H9 (cell line): ENCODE measurements around the gene RHOB. TPM values are rescaled to one million over a fixed set of nuclear protein-coding genes. Genes with fewer than 3 reads are reported as not detected.

Experiments used
- DNase-seq: peaks from one replicate; pipeline ENCODE4 v3.0.0-alpha.2; 2017
- H2AFZ ChIP-seq: one replicate; pipeline ENCODE4 v1.6.1; 2013; ENCODE audit warnings: mild to moderate bottlenecking, low read length, control low read depth, moderate library complexity
- H2AK5ac ChIP-seq: 2 replicates; pipeline ENCODE4 v1.6.1; 2013; ENCODE audit warnings: low read length, control low read depth, mixed read lengths; ENCODE audit not compliant: insufficient read length
- H2BK120ac ChIP-seq: one replicate; pipeline ENCODE4 v1.6.1; 2013; ENCODE audit warnings: low read depth, mild to moderate bottlenecking, low read length, control low read depth, inconsistent platforms; ENCODE audit not compliant: poor library complexity, severe bottlenecking
- H2BK12ac ChIP-seq: 2 replicates; pipeline ENCODE4 v1.6.1; 2013; ENCODE audit warnings: low read length, control low read depth, mixed read lengths, low read depth; ENCODE audit not compliant: insufficient read length
- H2BK15ac ChIP-seq: 2 replicates; pipeline ENCODE4 v1.6.1; 2013; ENCODE audit warnings: low read depth, low read length, control low read depth
- H2BK20ac ChIP-seq: one replicate; pipeline ENCODE4 v1.6.1; 2013; ENCODE audit warnings: low read depth, mild to moderate bottlenecking, low read length, control low read depth, inconsistent platforms; ENCODE audit not compliant: poor library complexity, severe bottlenecking
- H2BK5ac ChIP-seq: 2 replicates; pipeline ENCODE4 v1.6.1; 2013; ENCODE audit warnings: low read length, control low read depth, mixed read lengths; ENCODE audit not compliant: insufficient read length
- H3K14ac ChIP-seq: 2 replicates; pipeline ENCODE4 v1.6.1; 2013; ENCODE audit warnings: low read length, control low read depth; ENCODE audit not compliant: insufficient read depth
- H3K18ac ChIP-seq: 2 replicates; pipeline ENCODE4 v1.6.1; 2013; ENCODE audit warnings: low read depth, mild to moderate bottlenecking, mixed read lengths, low read length, control low read depth; ENCODE audit not compliant: insufficient read length
- H3K23ac ChIP-seq: 2 replicates; pipeline ENCODE4 v1.6.1; 2013; ENCODE audit warnings: low read length, control low read depth, mixed read lengths, low read depth; ENCODE audit not compliant: insufficient read length
- H3K23me2 ChIP-seq: 2 replicates; pipeline ENCODE4 v1.6.1; 2013; ENCODE audit warnings: low read depth, mild to moderate bottlenecking, mixed read lengths, low read length, control low read depth; ENCODE audit not compliant: insufficient read length, poor library complexity, severe bottlenecking
- H3K27ac ChIP-seq: 2 replicates; pipeline ENCODE4 v1.5.1; 2013; ENCODE audit warnings: low read length, control low read depth, mixed read lengths, low read depth; ENCODE audit not compliant: insufficient read length
- H3K27me3 ChIP-seq: 2 replicates; pipeline ENCODE4 v1.6.1; 2013; ENCODE audit warnings: low read length, control low read depth, inconsistent platforms; ENCODE audit not compliant: insufficient read depth
- H3K4ac ChIP-seq: 2 replicates; pipeline ENCODE4 v1.6.1; 2013; ENCODE audit warnings: low read depth, mild to moderate bottlenecking, control low read depth, inconsistent platforms, low read length, moderate library complexity
- H3K4me1 ChIP-seq: 2 replicates; pipeline ENCODE4 v1.6.1; 2013; ENCODE audit warnings: low read length, control low read depth, inconsistent platforms; ENCODE audit not compliant: insufficient read depth
- H3K4me2 ChIP-seq: 2 replicates; pipeline ENCODE4 v1.6.1; 2013; ENCODE audit warnings: low read length, control low read depth, mixed read lengths; ENCODE audit not compliant: insufficient read length, insufficient read depth
- H3K56ac ChIP-seq: 2 replicates; pipeline ENCODE4 v1.6.1; 2013; ENCODE audit warnings: low read depth, mild to moderate bottlenecking, mixed read lengths, low read length, control low read depth; ENCODE audit not compliant: insufficient read length
- H3K79me1 ChIP-seq: 2 replicates; pipeline ENCODE4 v1.6.1; 2013; ENCODE audit warnings: low read depth, mild to moderate bottlenecking, moderate library complexity, low read length, control low read depth, inconsistent platforms; ENCODE audit not compliant: insufficient read depth, poor library complexity, severe bottlenecking
- H3K79me2 ChIP-seq: 2 replicates; pipeline ENCODE4 v1.6.1; 2013; ENCODE audit warnings: low read length, control low read depth, inconsistent platforms; ENCODE audit not compliant: insufficient read depth
- H3K9ac ChIP-seq: 2 replicates; pipeline ENCODE4 v1.6.1; 2013; ENCODE audit warnings: low read length, control low read depth, mixed read lengths; ENCODE audit not compliant: insufficient read length; ENCODE audit errors: extremely low read depth
- H3K9me3 ChIP-seq: one replicate; pipeline ENCODE4 v1.6.1; 2013; ENCODE audit warnings: low read depth, low read length, inconsistent platforms; ENCODE audit not compliant: control insufficient read depth
- H3T11ph ChIP-seq: one replicate; pipeline ENCODE4 v1.6.1; 2013; ENCODE audit warnings: mild to moderate bottlenecking, low read length, control low read depth, inconsistent platforms
- H4K20me1 ChIP-seq: one replicate; pipeline ENCODE4 v1.6.1; 2013; ENCODE audit not compliant: control insufficient read depth, insufficient read length, insufficient read depth
- H4K5ac ChIP-seq: 2 replicates; pipeline ENCODE4 v1.6.1; 2013; ENCODE audit warnings: low read depth, mild to moderate bottlenecking, mixed read lengths, low read length, control low read depth; ENCODE audit not compliant: insufficient read length
- H4K8ac ChIP-seq: replicated peaks from 2 replicates; pipeline ENCODE4 v1.6.1; 2013; ENCODE audit warnings: low read length, control low read depth, mixed read lengths, low read depth; ENCODE audit not compliant: insufficient read length
- H4K91ac ChIP-seq: 2 replicates; pipeline ENCODE4 v1.6.1; 2013; ENCODE audit warnings: low read depth, mild to moderate bottlenecking, moderate library complexity, mixed read lengths, low read length, control low read depth; ENCODE audit not compliant: insufficient read length
- H3K27ac Mint-ChIP-seq, 3 experiments: 2 replicates in 2 of 3; 3 replicates in 1 of 3; pipeline ENCODE4 v1.8.0; 2020 to 2021; ENCODE audit warnings: mixed read lengths in 3 of 3, mild to moderate bottlenecking in 1 of 3, moderate library complexity in 1 of 3
- H3K27me3 Mint-ChIP-seq: 2 replicates; pipeline ENCODE4 v1.8.0; 2021; ENCODE audit warnings: low read depth, mild to moderate bottlenecking, moderate library complexity, mixed read lengths
- H3K36me3 Mint-ChIP-seq, 3 experiments: 2 replicates in 2 of 3; 3 replicates in 1 of 3; pipeline ENCODE4 v1.8.0; 2020 to 2021; ENCODE audit warnings: low read depth in 3 of 3, mixed read lengths in 3 of 3; ENCODE audit not compliant: insufficient read depth in 1 of 3
- H3K4me1 Mint-ChIP-seq, 2 experiments: 2 replicates each; pipeline ENCODE4 v1.8.0; 2020; ENCODE audit warnings: mixed read lengths in 2 of 2
- H3K4me3 Mint-ChIP-seq, 2 experiments: 2 replicates in 1 of 2; 3 replicates in 1 of 2; pipeline ENCODE4 v1.8.0; 2020 to 2021; ENCODE audit warnings: mild to moderate bottlenecking in 2 of 2, mixed read lengths in 2 of 2, moderate library complexity in 1 of 2
- H3K9me3 Mint-ChIP-seq, 2 experiments: 2 replicates in 1 of 2; 3 replicates in 1 of 2; pipeline ENCODE4 v1.8.0; 2020; ENCODE audit warnings: mild to moderate bottlenecking in 2 of 2, mixed read lengths in 2 of 2, moderate library complexity in 1 of 2
- WGBS: extraction: QIAGEN DNeasy Blood & Tissue Kit; methylation state at CpG from one replicate; pipeline ENCODE4 v1.1.7; 2013; ENCODE audit warnings: missing lambda C conversion rate, low lambda C conversion rate, mixed read lengths; ENCODE audit not compliant: insufficient read length; ENCODE audit errors: extremely low coverage; 5-methylcytosine and 5-hydroxymethylcytosine counted together
- total RNA-seq: library from RNA; stranded (reverse); gene quantifications from 2 replicates; pipeline ENCODE4 v1.2.1, GENCODE V29; 2021
- TF ChIP-seq, protein P1 (sequence below): fragments of 200-600 bp; sonication (generic); conservative IDR thresholded peaks from 3 replicates; pipeline ENCODE4 v1.8.0; 2021; ENCODE audit warnings: antibody characterized with exemption, mild to moderate bottlenecking

RHOB gene
- total RNA-seq, 1 experiment from 2014 or later: 10.3 TPM

DNA sequence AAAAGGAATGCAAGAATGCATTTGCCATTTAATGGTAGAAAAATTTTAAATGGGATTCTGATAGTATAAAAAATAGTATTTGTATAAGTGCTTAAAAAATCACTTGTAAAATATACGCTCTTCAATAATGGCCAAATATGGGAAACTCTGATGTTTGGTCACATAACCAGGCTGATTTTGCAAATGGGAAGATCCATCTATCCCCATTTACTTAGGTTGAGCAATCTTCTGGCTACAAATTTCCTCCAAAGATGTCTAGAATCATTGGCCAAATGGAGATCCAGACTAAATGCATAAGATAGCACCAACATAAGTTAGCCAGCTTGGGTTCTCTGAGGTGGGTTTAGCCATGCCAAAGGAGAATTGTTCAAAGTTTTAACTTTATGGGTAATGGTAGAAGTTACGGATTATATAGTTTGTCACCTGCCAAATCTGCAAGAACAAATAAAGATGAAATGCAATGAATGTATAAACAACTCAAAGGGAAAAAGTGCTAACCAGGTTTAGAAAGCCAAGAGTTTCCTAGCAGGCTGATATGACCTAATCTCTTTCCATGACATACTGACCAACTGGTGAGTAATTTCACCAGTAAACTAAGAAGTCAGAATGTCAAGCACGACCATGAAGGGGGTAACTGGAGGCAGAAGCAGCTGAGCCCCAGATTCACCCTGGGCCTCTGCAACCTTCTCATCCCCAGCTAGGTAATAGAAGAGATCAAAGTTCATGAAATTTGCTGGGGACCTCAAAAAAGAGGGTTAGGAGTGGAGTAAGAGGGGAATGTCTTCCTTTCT, 10.0 kb downstream of the RHOB start:
- Histone ChIP-seq H2BK120ac (no peak overlapping the region), H2BK15ac (no peak overlapping the region), H3K27me3 (no peaks in the 10 kb centered on the region), H2BK12ac (no peak overlapping the region), H3K9me3 (no peaks in the 10 kb centered on the region), H4K8ac (no peak overlapping the region), H3K79me1 (no peaks in the 10 kb centered on the region), H3K56ac (no peak overlapping the region), H2AFZ (no peak overlapping the region), H3T11ph (no peak overlapping the region), H3K4me2 (no peak overlapping the region), H3K23ac (no peak overlapping the region), H3K18ac (no peak overlapping the region), H3K14ac (no peak overlapping the region), H3K27ac (no peak overlapping the region), H3K9ac (no peak overlapping the region), H3K79me2 (no peaks in the 10 kb centered on the region), H4K91ac (no peak overlapping the region), H4K20me1 (no peaks in the 10 kb centered on the region), H3K4ac (no peak overlapping the region), H3K4me1 (no peaks in the 10 kb centered on the region), H3K23me2 (no peaks in the 10 kb centered on the region), H4K5ac (no peak overlapping the region), H2AK5ac (no peak overlapping the region), H2BK5ac (no peak overlapping the region), H2BK20ac (no peak overlapping the region)
- Mint-ChIP-seq H3K4me3 (no peak overlapping the region), H3K9me3 (peaks cover 4 to 9% of the 10 kb centered on the region in 2 experiments; a peak in 4 of 5 replicates), H3K36me3 (peaks cover 0 to 9% (median 6%) of the 10 kb centered on the region in 3 experiments; a peak in 3 of 7 replicates), H3K27ac (no peak overlapping the region), H3K27me3 (peaks cover 63% of the 10 kb centered on the region), H3K4me1 (peaks cover 21 to 23% of the 10 kb centered on the region in 2 experiments)
- no peak for DNase-seq
- WGBS: no CpG with 5 or more reads among the region's 3 CpGs
- TF ChIP-seq, protein P1, sequence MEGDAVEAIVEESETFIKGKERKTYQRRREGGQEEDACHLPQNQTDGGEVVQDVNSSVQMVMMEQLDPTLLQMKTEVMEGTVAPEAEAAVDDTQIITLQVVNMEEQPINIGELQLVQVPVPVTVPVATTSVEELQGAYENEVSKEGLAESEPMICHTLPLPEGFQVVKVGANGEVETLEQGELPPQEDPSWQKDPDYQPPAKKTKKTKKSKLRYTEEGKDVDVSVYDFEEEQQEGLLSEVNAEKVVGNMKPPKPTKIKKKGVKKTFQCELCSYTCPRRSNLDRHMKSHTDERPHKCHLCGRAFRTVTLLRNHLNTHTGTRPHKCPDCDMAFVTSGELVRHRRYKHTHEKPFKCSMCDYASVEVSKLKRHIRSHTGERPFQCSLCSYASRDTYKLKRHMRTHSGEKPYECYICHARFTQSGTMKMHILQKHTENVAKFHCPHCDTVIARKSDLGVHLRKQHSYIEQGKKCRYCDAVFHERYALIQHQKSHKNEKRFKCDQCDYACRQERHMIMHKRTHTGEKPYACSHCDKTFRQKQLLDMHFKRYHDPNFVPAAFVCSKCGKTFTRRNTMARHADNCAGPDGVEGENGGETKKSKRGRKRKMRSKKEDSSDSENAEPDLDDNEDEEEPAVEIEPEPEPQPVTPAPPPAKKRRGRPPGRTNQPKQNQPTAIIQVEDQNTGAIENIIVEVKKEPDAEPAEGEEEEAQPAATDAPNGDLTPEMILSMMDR: no peak
